ENCODE data around the gene B4GALT6.
"Not testable (repeated sequence)": the region's sequence is repeated elsewhere in the genome, so short reads cannot be mapped to it uniquely, and the experiment has no call there.

B4GALT6 gene, protein sequence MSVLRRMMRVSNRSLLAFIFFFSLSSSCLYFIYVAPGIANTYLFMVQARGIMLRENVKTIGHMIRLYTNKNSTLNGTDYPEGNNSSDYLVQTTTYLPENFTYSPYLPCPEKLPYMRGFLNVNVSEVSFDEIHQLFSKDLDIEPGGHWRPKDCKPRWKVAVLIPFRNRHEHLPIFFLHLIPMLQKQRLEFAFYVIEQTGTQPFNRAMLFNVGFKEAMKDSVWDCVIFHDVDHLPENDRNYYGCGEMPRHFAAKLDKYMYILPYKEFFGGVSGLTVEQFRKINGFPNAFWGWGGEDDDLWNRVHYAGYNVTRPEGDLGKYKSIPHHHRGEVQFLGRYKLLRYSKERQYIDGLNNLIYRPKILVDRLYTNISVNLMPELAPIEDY

DNA sequence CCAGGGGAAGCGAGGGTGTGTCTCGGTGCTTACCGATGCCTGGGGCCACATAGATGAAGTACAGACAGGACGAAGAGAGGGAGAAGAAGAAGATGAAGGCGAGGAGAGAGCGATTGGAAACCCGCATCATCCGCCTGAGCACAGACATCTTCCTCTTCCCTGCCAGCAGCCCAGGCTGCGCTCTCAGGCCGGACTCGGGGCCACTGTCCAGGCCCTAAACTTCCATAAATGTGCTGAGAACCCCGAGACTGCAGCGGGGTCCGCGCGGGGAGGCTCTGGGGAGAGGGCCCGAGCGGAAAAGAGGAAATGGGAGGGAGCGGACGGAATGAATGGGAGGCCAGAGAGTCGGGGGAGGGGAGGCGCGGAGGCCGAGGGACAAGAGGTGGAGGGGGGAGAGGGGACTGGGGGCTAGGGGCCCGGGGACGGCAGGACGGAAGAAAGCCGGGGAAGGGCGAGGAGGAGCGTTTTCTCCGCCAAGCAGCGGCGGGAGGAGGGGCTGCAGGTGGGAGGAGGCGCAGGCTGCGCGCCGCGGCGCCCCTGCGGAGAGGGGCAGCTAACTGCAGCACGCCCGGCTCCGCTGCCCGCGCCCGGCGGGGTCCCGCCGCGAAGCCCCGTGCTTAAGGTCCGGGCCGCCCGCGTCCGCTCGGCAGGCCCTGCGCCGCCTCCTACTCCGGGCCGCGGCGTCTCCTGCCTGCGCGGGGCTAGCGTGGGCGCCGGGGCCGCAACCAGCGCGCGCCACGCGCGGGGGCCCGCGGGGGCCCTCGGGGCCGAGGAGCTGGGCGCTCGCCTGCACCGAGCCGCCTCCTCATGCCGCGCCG, at the start of gene B4GALT6:
Gene B4GALT6 (minus strand): TSS at position 303 of the 818 bp plus-strand sequence. CDS start 155 bp downstream, at position 148.
- peak; percentile 74 for DNase-seq

DNA sequence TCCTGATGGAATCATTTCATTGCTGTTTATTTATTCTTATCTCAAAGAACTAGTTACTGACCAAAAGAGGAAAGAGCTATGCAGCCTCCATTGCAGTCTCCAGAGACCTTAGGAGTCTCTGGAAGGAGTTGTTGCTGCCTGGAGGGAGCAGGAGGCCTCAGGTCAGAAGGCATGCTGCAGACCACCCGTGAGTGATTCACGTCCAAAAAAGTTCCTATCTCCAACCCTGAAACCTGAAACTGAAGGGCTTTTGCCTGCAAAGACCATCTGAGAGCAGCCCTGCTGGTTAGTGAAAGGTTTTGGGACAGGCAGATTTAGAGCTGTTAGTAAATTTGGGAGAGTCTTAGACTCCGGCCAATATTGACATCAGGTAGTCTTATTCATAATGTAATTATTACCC, 47.2 kb upstream of the B4GALT6 start:
- DNase-seq: no peak

DNA sequence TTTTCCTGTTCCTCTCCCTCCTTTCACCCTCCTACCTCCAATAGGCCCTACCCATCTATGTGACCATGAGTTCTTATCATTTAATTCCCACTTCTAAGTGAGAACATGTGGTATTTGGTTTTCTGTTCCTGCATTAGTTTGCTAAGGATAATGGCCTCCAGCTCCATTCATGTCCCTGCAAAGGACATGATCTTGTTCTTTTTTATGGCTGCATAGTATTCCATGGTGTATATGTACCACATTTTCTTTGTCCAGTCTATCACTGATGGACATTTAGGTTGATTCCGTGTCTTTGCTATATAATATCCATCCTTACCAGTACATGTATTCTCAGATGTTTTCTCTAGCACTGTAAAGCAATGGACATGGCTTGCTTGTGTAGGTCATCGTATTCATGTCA, 44.8 kb upstream of the B4GALT6 start:
- not testable (repeated sequence) for DNase-seq

DNA sequence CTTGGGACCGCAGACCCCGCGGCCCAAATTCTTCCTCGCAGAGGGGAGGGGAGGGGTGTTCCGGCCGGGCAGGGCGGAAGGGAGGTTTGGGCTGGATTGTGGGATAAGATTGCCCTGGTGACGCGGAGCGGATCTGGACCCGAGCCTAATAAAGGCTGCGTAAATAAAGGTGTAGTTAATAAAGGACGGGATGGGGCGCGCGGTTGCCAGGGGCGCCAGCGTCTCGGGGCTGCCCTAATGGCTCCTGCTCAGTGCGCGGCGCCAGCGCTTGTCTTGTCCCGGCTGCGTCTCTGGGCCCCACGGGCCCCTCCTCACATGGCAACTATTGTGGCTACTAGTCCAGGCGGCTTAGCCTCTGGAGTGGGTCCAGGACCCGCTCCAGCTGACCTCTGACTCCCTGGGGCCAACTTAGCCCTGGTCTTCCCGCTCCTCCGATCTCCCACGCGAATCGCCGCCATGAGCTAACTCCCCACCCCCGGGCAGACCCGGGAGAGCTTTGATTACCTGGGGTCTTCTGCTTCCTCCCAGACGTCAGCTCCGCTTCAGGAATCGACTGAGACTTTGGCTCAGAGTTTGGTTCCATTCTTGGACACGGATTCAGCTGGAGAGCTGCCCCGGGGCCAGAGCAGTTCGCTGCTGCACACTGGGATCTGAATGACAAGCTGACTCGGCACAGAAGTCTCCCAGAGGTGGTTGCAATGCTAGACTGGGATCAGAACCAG, 39.8 kb upstream of the B4GALT6 start:
- peak; percentile 24 for DNase-seq

DNA sequence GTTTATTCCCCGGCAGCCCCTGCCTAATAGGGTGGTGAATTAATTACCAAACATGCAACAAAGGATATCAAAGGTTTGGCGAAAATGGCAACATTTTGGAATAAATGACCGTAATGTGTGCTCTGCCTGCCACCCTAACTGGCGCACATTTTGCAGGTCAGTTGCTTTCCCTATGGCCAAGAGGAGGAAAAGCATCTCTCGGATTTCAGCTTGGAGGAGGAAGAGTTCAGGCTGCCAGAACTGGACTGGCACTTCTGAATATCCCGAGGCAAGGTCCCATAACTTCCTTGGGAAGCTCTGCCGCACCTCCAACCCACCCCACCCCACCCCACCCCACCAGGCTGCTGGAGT, 39.2 kb upstream of the B4GALT6 start:
- DNase-seq: no peak

DNA sequence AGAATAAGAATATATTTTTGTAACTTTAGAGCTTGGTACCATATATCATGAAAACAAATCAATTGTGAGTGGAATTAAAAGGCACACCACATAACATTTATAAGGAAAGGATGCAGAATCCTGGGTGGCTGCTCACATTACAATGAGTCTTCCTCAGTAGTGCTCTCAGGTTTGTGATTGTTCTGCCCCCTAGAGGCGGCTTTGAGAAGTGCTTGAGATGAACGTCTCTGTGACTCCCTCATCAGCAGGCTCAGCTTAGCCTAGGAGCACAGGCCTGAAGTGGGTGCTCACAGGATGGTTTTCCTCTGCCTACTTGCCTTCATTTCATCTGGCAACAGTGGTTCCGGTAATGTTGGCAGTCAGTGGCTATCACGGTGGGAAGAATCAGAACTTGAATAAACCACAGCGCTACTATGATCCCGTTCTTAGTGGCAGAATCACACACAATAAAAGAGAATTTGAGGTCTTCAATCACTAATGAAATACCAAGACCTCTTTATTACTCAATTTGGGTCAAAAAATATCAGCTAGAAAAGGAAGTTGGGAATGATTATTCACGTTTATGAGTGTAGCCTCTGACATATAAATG, 38.1 kb upstream of the B4GALT6 start:
- peak; percentile 89 for DNase-seq

DNA sequence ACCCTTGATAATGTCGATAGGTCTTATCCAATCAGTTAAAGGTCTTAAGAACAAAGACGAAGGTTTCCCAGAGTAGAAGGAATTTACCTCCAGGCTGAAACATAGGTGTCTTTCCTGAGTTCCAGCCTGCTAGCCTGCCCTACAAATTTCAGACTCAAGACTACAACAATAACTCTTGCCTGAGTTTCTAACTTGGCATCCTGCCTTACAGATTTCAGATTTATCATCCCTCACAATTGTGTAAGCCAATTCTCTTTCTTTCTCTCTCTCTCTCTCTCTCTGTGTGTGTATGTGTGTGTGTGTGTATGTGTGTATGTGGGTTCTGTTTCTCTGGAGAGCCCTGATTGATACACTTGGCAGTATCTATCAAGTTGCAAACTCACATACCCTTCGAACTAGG, 37.2 kb upstream of the B4GALT6 start:
- no peak for DNase-seq

DNA sequence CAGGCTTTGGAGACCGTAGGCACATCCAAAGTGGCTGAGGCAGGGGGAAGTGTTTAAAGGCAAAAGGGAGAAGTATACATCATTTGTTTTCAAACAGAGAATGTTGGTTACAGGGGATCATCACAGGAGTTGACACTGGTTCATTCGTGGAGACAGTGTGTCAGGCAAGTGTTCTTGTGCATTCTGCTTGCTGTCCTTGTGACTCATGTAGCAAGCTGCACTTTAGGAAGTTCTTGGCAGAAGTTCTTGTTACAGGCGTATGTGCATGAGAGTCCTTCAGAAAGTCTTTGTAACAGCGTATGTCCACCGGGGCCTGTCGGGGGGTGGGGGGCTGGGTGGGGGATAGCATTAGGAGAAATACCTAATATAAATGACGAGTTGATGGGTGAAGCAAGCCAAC, 36.5 kb upstream of the B4GALT6 start:
- no peak for DNase-seq

DNA sequence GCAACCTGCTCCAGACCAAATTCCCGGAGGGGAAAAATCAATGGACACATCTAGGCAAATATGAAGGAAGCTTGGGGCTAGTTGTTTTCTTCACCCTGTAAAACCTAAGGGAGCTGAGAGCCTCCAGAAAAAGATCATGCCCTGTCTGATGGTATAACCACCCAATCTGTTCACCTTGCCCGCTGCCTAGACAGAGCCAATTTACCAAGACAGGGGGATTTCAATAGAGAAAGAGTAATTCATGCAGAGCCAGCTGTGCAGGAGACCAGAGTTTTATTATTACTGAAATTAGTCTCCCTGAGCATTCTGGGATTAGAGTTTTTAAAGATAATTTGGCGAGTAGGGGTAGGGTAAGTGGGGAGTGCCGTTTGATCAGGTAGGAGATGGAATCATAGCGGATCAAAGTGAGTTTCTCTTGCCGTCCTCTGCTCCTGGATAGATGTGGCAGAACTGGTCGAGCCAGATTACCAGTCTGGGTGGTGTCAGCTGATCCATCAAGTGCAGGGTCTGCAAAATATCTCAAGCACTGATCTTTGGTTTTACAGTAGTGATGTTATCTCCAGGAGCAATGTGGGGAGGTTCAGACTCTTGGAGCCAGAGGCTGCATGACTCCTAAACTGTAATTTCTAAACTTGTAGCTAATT, 35.1 kb upstream of the B4GALT6 start:
- DNase-seq: peak; percentile 14

DNA sequence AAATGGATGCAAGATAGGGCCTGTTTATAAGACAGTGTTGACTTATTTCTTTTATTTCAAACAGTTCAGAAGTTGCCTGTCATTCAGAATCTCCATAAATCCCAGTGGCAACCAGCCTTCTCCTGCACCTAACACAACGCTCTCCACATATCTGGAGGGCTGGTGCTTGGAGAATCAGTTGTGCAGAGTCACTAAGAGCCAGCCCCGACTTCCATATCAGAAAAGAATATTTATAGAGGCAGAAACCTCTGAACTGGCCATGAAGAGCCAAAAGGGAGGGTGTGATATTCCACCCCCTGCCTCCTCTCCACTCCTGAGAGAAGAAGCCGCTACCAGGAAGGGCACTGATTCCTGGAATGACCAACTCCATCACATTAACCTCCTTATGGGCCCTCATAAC, 34.0 kb upstream of the B4GALT6 start:
- no peak for DNase-seq

DNA sequence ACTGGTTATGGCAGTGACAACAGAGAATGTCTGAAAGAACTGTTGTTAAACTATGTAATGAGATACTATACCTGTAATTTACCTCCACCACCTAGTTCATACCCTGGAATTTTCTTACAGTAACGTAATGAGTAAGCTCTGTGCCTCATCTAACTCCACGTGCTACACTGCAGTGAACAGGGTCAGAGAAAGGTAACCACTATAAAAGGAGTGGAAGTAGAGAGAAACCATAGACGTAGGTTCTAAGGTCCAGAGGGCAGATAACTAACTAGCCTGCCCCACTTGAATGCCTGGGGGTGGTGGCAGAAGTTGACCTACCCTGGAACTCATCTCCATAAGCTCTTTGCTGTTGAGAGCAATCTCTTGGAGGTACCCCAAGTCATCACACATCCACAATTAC, 32.0 kb upstream of the B4GALT6 start:
- DNase-seq: no peak

DNA sequence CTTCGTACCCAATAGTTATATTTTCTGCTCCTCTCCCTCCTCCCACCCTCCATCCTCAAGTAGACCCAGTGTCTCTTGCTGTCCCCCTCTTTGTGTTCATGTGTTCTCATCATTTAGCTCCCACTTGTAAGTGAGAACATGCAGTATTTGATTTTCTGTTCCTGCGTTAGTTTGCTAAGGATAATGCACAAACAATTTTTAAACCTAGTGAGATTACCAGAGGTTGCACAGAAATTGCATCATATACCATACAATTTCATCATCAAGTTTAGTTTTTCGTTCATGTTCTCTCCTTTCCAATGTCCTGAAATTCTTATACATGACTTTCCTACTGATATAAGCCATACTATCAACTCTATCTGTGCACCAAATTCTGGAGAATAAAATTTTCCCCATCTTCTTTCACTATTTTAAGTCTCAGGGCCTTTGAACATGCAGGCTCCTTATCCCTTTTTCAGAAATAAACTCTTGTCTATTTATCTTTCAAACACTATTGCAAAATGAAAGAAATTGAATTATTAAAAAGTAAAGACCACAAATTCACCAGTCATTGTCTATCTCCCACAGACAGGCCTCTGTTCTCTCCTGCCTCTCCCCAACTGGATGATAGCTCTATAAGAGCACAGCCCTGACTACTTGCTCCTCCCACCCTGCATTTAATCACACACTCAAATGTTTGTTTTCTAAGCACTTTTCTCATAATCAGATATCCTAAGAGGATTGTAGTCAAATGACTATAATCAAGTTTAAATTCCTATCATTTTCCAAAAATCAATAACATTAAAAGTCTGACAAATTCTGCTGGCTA, 27.2 kb upstream of the B4GALT6 start:
- no peak for DNase-seq

DNA sequence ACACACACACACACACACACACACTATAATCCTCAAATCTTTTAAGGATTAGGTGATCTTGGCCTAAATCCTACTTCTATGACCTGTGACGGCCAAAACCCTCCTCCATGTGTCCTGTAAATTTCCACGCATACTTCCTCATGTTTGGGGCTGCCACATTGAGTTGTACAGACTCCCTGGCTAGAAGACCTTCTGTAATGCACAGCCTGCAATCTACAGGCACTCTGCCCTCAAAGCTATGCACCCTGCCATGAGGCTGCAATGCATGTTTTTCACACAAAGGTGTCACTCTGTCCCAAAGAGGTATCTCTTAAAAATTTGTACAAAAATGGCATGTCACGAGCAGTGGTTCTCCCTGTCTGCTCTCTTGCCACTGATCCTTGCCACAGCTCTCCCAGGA, 26.4 kb upstream of the B4GALT6 start:
- no peak for DNase-seq

DNA sequence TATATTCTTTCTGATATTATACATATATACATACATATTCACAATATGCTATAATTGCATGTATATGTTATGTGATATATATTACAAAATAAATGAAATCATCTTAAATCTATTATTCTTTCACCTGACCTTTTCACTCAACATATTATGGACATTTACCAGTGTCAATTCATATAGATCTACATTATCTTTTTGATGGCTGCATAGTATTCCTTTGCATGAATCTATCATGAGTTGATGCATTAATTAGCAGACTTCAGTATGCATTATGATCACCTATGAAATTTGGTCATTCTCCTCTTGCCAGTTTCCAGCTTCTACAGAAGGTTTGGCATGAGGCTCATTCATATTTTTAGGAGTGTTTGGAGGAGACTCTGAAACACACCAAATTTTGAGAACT, 23.4 kb upstream of the B4GALT6 start:
- no peak for DNase-seq

DNA sequence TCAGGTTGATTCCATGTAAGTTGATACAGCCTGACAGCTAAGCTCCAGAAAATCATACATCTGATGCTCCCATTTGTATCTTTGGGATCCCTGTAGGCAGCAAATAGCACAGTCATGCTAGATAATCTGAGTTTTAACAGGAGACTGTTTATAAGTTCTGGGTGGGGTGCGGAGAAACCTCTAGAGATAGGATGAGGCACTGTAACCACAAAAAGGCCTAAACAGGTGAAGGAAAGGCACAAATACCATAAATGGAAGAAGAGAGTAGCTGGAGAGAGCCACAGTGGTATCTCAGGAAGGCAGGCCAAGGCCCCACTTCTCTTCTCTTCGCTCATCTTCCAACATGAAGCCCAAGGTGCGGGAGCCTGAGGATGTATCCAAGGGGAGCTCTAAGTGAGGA, 18.1 kb upstream of the B4GALT6 start:
- no peak for DNase-seq

DNA sequence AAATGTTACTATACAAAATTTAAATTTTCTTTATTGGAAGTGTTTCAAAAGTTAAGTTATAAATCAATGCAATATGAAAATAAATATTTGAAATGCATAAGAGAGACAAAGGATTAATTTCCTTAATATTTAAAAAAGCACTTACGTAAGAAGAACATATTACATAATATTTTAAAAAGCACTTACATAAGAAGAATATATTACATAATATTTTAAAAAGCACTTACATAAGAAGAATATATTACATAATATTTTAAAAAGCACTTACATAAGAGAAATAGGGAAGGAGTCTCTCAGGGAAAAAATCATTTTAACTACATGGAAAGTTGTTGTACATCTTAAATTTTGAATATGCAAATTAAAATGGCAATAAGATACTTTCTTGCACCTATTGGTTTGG, 17.4 kb upstream of the B4GALT6 start:
- DNase-seq: no peak

DNA sequence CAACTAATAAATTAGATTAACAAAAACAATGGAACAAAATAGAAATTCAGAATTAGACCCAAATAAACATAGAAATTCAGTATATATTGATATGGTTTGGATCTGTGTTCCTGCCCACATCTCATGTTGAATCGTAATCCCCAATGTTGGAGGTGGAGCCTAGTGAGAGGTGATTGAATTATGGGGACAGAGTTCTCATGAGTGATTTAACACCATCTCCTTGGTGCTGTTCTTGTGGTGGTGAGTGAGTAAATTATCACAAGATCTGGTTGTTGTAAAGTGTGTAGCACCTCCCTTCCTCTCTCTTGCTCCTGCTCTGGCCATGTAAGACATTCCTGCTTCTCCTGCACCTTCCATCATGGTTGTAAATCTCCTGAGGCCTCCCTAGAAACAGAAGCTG, 16.6 kb upstream of the B4GALT6 start:
- DNase-seq: no peak

DNA sequence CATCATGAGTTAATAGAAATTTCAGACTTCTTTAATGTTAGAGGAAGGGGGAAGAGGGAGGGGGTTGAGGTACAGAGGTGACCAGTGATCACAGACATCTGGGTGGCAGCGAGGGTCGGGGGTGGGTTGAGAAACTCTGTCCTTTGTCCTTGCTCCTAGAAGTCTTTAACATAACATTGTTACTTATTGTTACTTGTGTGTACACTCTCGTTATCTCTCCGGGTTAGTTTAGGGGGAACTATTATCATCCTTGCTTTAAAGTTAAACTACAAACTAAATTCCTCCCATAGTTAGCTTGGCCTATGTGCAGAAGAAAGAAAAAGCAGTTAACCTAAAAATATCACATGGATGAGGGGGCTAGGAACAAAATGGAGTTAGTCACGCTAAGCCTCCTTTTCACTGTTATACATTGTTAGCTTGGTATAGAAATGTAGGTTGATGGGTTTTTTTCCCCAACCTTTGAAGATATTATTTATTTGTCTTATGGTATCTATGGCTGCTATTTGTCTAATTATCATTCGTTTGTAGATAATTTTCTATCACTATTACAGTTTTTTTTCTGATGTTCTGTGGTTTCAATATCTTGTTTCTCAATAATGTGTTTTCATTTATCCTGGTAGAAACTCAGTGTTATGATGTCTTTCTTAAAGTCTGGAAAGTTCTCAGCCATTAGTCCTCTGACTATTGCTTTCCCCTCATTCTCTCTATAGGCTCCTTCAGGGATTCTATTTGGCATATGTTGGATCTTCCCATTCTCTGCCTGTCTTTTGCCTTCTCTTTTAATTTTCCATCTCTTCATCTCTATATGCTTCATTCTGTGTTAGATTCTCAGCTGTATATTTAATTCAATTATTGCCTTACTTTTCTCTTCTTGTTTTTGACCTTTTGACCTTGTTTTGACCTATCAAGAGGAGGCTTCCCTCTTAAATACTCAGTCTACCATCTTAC, 13.2 kb upstream of the B4GALT6 start:
- no peak for DNase-seq

DNA sequence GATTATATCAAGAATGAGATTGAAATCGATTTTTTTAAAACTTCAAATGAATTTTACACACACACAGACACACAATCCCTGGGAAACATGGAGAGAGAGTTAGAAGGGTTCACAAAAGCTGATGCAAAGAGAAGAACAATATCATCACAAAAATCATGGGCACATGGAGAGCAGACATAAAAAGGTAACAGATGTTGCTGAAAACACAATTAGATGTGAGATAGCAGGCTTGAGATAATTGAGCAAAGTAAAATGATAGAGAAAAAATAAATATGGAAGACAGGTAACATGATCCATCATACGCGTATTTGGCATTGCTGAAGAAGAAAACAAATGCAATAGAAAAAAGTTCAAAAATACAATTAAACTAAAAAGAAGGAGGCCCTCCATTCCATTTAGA, 11.6 kb upstream of the B4GALT6 start:
- DNase-seq: no peak

DNA sequence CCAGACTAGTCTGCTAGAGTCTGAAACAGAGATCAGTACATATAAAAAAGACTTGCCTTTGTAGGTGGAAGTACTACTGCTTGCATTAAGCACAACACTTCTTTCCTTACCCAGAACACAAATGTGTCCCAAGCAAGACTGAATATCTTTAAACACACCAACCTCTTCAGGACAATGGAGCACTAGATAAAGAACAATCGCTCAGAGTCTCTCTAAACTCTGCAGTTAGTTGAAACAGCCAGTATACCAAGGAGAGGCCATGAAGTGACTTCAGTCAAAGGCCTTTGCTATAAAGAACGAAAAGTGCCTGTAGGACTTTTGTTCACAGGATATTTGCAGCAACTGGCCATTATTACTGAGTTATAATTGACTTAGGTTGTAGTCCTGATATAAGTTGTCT, 9.9 kb upstream of the B4GALT6 start:
- no peak for DNase-seq

DNA sequence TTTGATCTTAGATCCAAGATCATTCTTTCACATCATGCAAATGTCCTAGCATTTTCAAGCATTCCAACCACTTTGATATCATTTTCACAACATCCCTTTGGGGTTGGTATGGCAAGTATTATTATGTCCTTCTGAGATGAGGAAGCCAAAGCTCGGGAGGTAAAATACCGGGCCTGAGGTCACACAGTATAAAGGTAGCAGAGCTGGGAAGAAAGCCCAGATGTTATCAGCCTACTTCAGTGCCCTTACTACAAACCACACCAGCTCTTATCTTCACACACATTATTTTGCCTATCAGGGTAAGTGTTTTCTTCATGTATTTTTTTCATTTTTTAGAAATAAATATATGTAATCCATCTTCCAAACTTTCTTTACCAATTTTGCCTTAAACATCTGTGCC, 4.2 kb upstream of the B4GALT6 start:
- no peak for DNase-seq

Data from NCI-H510A treated with DMSO at 0.1 percent for 48 hours (cell line).